T-helper 9 cell (primary cell): Measurements from ENCODE around the gene PGAP1.

ENCODE experiments used
- DNase-seq: peaks from one replicate; pipeline ENCODE4 v3.0.0-alpha.2; 2020
- total RNA-seq, 2 donors: gene quantifications; one replicate each; lab custom pipeline; 2026; lab: John Stamatoyannopoulos, UW

Gene PGAP1
- 14.2 to 36.5 reads per million in 2 donors for total RNA-seq

- peak; percentile 72 for DNase-seq
Measured at GRCh38 chr2:196926562-196927375, at the start of gene PGAP1. TSS of gene PGAP1 (minus strand) at chr2:196926707. CDS start at chr2:196926616, 91 bp downstream.

GRCh38 chr2:196974970-196975369 lies 48.5 kb upstream of the PGAP1 start:
- no peak for DNase-seq

GRCh38 chr2:196971574-196972279 lies 45.2 kb upstream of the PGAP1 start:
- no peak for DNase-seq

- no peak for DNase-seq
Measured at GRCh38 chr2:196970099-196970498, 43.6 kb upstream of the PGAP1 start.

- no peak for DNase-seq
Measured at GRCh38 chr2:196968516-196968915, 42.0 kb upstream of the PGAP1 start.

GRCh38 chr2:196967775-196968174 lies 41.3 kb upstream of the PGAP1 start:
- no peak for DNase-seq

GRCh38 chr2:196967116-196967515 lies 40.6 kb upstream of the PGAP1 start:
- DNase-seq = no peak

GRCh38 chr2:196966061-196966460 lies 39.6 kb upstream of the PGAP1 start:
- no peak for DNase-seq

GRCh38 chr2:196965651-196966050 lies 39.1 kb upstream of the PGAP1 start:
- DNase-seq = no peak

GRCh38 chr2:196963961-196964360 lies 37.5 kb upstream of the PGAP1 start:
- DNase-seq = no peak

GRCh38 chr2:196963043-196963442 lies 36.5 kb upstream of the PGAP1 start:
- DNase-seq = no peak

- no peak for DNase-seq
Measured at GRCh38 chr2:196962325-196962724, 35.8 kb upstream of the PGAP1 start.

GRCh38 chr2:196961889-196962288 lies 35.4 kb upstream of the PGAP1 start:
- no peak for DNase-seq

GRCh38 chr2:196959734-196960338 lies 33.3 kb upstream of the PGAP1 start:
- no peak for DNase-seq

GRCh38 chr2:196959281-196959680 lies 32.8 kb upstream of the PGAP1 start:
- DNase-seq = no peak

- no peak for DNase-seq
Measured at GRCh38 chr2:196957881-196958525, 31.5 kb upstream of the PGAP1 start.

GRCh38 chr2:196957442-196957841 lies 30.9 kb upstream of the PGAP1 start:
- DNase-seq = no peak

GRCh38 chr2:196956069-196956468 lies 29.6 kb upstream of the PGAP1 start:
- no peak for DNase-seq

- DNase-seq = no peak
Measured at GRCh38 chr2:196955036-196955435, 28.5 kb upstream of the PGAP1 start.

GRCh38 chr2:196954001-196954400 lies 27.5 kb upstream of the PGAP1 start:
- no peak for DNase-seq

GRCh38 chr2:196952936-196953335 lies 26.4 kb upstream of the PGAP1 start:
- no peak for DNase-seq

GRCh38 chr2:196951973-196952372 lies 25.5 kb upstream of the PGAP1 start:
- no peak for DNase-seq

GRCh38 chr2:196949116-196949515 lies 22.6 kb upstream of the PGAP1 start:
- no peak for DNase-seq
